Measurements from ENCODE around the gene MAP3K14. TPM values are rescaled to one million over a fixed set of nuclear protein-coding genes. Genes with fewer than 3 reads are reported as not detected.

MAP3K14 gene
- total RNA-seq, 1 donor from 2014 or later, result 5.2 TPM

GRCh38 chr17:45310380-45311324 is 6.2 kb downstream of the MAP3K14 start:
- Mint-ChIP-seq H3K9me3 (ENCODE audit: low read depth) (no peaks in the 10 kb centered on the region), H3K4me3 (ENCODE audit: unreplicated experiment) (no peak overlapping the region), H3K36me3 (ENCODE audit: low read depth) (no peaks in the 10 kb centered on the region), H3K27me3 (ENCODE audit: low read depth) (no peaks in the 10 kb centered on the region), H3K4me1 (ENCODE audit: low read depth) (peaks cover 74% of the 10 kb centered on the region), H3K27ac (ENCODE audit: unreplicated experiment) (peak overlapping the region; percentile 92)
- DNase-seq (ENCODE audit: low spot score), result no peak
- TF ChIP-seq, protein P1, sequence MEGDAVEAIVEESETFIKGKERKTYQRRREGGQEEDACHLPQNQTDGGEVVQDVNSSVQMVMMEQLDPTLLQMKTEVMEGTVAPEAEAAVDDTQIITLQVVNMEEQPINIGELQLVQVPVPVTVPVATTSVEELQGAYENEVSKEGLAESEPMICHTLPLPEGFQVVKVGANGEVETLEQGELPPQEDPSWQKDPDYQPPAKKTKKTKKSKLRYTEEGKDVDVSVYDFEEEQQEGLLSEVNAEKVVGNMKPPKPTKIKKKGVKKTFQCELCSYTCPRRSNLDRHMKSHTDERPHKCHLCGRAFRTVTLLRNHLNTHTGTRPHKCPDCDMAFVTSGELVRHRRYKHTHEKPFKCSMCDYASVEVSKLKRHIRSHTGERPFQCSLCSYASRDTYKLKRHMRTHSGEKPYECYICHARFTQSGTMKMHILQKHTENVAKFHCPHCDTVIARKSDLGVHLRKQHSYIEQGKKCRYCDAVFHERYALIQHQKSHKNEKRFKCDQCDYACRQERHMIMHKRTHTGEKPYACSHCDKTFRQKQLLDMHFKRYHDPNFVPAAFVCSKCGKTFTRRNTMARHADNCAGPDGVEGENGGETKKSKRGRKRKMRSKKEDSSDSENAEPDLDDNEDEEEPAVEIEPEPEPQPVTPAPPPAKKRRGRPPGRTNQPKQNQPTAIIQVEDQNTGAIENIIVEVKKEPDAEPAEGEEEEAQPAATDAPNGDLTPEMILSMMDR (IDR thresholded peaks at IDR 0.05), result no peak

DNA sequence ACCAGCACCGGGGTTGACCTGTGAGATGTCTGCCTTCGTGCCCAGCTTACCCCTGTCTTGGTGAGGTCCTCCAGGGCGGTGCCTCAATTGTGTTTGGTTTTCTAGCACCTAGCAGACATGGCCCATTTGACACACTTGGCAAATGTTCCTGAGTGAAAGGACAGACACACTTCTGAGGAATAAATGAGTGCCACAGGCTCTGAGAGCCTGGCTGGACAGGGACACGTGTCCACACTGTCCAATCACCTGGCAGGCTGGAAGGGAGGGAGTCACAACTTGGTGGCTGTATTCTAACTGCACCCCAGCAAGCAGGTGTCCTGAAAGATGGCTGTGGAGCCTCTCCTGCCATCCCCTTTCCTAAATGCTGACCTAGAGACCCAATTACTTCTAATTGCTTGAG is 7.4 kb downstream of the MAP3K14 start:
- H3K4me1 Mint-ChIP-seq (ENCODE audit: low read depth), result peaks cover 68% of the 10 kb centered on the region
- H3K36me3 Mint-ChIP-seq (ENCODE audit: low read depth), result no peaks in the 10 kb centered on the region
- TF ChIP-seq, protein P1 (IDR thresholded peaks at IDR 0.05), result no peak

GRCh38 chr17:45308840-45309239 is 8.0 kb downstream of the MAP3K14 start:
- Mint-ChIP-seq H3K4me3 (ENCODE audit: unreplicated experiment) (no peak overlapping the region), H3K4me1 (ENCODE audit: low read depth) (peaks cover 62% of the 10 kb centered on the region), H3K9me3 (ENCODE audit: low read depth) (no peaks in the 10 kb centered on the region), H3K27ac (ENCODE audit: unreplicated experiment) (no peak overlapping the region), H3K36me3 (ENCODE audit: low read depth) (no peaks in the 10 kb centered on the region), H3K27me3 (ENCODE audit: low read depth) (no peaks in the 10 kb centered on the region)
- TF ChIP-seq, protein P1 (IDR thresholded peaks at IDR 0.05), result no peak
- DNase-seq (ENCODE audit: low spot score), result no peak

More for the DNA sequence above, 7.4 kb downstream of the MAP3K14 start:
- no peak overlapping the region for H3K4me3 Mint-ChIP-seq (ENCODE audit: unreplicated experiment)
- no peaks in the 10 kb centered on the region for H3K9me3 Mint-ChIP-seq (ENCODE audit: low read depth)
- no peak overlapping the region for H3K27ac Mint-ChIP-seq (ENCODE audit: unreplicated experiment)
- H3K27me3 Mint-ChIP-seq (ENCODE audit: low read depth), result no peaks in the 10 kb centered on the region
- DNase-seq (ENCODE audit: low spot score), result no peak

DNA sequence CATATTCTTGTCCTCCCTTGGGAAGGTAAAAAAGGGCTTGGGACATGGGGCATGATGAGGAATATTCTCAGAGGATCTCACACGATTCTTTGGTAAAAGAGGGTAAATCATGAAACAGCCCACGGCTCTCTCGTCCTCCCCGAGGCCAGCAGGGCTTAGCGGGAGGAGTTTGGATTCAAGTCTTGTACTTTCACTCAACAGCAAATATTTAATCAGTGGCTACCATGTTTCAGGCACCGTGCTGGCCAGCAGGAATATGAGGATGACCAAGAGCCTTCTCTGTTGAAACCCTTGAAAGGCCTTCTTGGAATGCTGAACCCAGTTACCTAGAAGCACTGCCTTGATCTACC is 8.8 kb downstream of the MAP3K14 start:
- H3K27ac Mint-ChIP-seq (ENCODE audit: unreplicated experiment), result peak overlapping the region; percentile 86

GRCh38 chr17:45307290-45308015 is 9.4 kb downstream of the MAP3K14 start:
- Mint-ChIP-seq H3K27ac (ENCODE audit: unreplicated experiment) (peak overlapping the region; percentile 86), H3K9me3 (ENCODE audit: low read depth) (no peaks in the 10 kb centered on the region), H3K27me3 (ENCODE audit: low read depth) (no peaks in the 10 kb centered on the region), H3K4me1 (ENCODE audit: low read depth) (peaks cover 56% of the 10 kb centered on the region), H3K36me3 (ENCODE audit: low read depth) (no peaks in the 10 kb centered on the region), H3K4me3 (ENCODE audit: unreplicated experiment) (no peak overlapping the region)
- no peak for DNase-seq (ENCODE audit: low spot score)
- TF ChIP-seq, protein P1 (IDR thresholded peaks at IDR 0.05), result no peak

More for the DNA sequence above, 8.8 kb downstream of the MAP3K14 start:
- Mint-ChIP-seq H3K4me3 (ENCODE audit: unreplicated experiment) (no peak overlapping the region), H3K27me3 (ENCODE audit: low read depth) (no peaks in the 10 kb centered on the region), H3K4me1 (ENCODE audit: low read depth) (peaks cover 56% of the 10 kb centered on the region), H3K9me3 (ENCODE audit: low read depth) (no peaks in the 10 kb centered on the region), H3K36me3 (ENCODE audit: low read depth) (no peaks in the 10 kb centered on the region)
- no peak for DNase-seq (ENCODE audit: low spot score)
- TF ChIP-seq, protein P1 (IDR thresholded peaks at IDR 0.05), result no peak
